ENCODE data around the gene DNASE1L3. TPM values are rescaled to one million over a fixed set of nuclear protein-coding genes. Genes with fewer than 3 reads are reported as not detected.

Gene DNASE1L3
- total and polyA plus RNA-seq, 2 of the 8 experiments (the other 6 are each of a cell fraction or from before 2014, with no cell fraction given): not detected

GRCh38 chr3:58170376-58170775, 40.4 kb downstream of the DNASE1L3 start:
- Histone ChIP-seq H3K9ac (replicated peaks in 1 of 4; ENCODE audit: extremely low read depth in 1 of 4, low read depth in 3 of 4, low read length in 3 of 4) (no peak overlapping the region), H3K14ac (ENCODE audit: insufficient read length) (no peak overlapping the region), H3K4me3 (ENCODE audit: extremely low read depth in 1 of 4, insufficient read depth in 2 of 4, low read depth in 3 of 4, low read length in 4 of 4) (no peak overlapping the region), H3K4me1 (replicated peaks in 1 of 4; ENCODE audit: control insufficient read depth in 3 of 4, insufficient read depth in 4 of 4, low read length in 3 of 4) (peaks cover 2 to 22% (median 10%) of the 10 kb centered on the region in 4 experiments; a peak in 6 of 7 replicates), H3K56ac (replicated peaks; ENCODE audit: insufficient read length, low read depth, low read length) (no peak overlapping the region), H2BK12ac (ENCODE audit: low read depth, low read length) (no peak overlapping the region), H3K23ac (ENCODE audit: insufficient read length) (no peak overlapping the region), H3K79me1 (ENCODE audit: low read depth, low read length) (no peaks in the 10 kb centered on the region; the same call in 1 of the 2 replicates), H3K27me3 (replicated peaks in 1 of 4; ENCODE audit: control insufficient read depth in 3 of 4, extremely low read depth in 1 of 4, insufficient read depth in 3 of 4, low read length in 3 of 4) (no peaks in the 10 kb centered on the region), H3K36me3 (ENCODE audit: control insufficient read depth in 2 of 4, insufficient read depth in 4 of 4, low read length in 3 of 4) (peaks cover 2 to 24% (median 9%) of the 10 kb centered on the region in 4 experiments; a peak in 5 of 8 replicates), H3K9me3 (ENCODE audit: insufficient read depth in 2 of 2, low read depth in 1 of 2, low read length in 1 of 2) (no peaks in the 10 kb centered on the region), H4K20me1 (replicated peaks in 1 of 2; ENCODE audit: control insufficient read depth in 1 of 2, insufficient read depth in 2 of 2, low read length in 2 of 2) (peaks cover 0 to 6% of the 10 kb centered on the region in 2 experiments), H2BK120ac (replicated peaks; ENCODE audit: low read depth, low read length) (no peak overlapping the region), H3K79me2 (ENCODE audit: control insufficient read depth in 1 of 2, insufficient read depth in 2 of 2, low read length in 2 of 2) (no peaks in the 10 kb centered on the region), H2BK15ac (ENCODE audit: low read length) (no peak overlapping the region), H4K91ac (replicated peaks; ENCODE audit: insufficient read length, low read length) (no peak overlapping the region), H3K27ac (ENCODE audit: low read depth, low read length) (no peak overlapping the region), H3K23me2 (ENCODE audit: low read depth, low read length) (no peaks in the 10 kb centered on the region), H4K8ac (ENCODE audit: extremely low read depth, insufficient read depth, low read length) (no peak overlapping the region), H4K5ac (ENCODE audit: insufficient read length, low read depth, low read length) (no peak overlapping the region), H3K4ac (replicated peaks; ENCODE audit: insufficient read length, low read depth, low read length) (no peak overlapping the region), H3K4me2 (ENCODE audit: insufficient read depth in 1 of 2, low read depth in 2 of 2, low read length in 2 of 2) (no peak overlapping the region), H2BK5ac (ENCODE audit: low read depth, low read length) (no peak overlapping the region), H2BK20ac (ENCODE audit: low read length) (no peak overlapping the region), H2AFZ (ENCODE audit: low read length) (no peak overlapping the region), H3K18ac (ENCODE audit: extremely low read depth, low read length) (no peak overlapping the region), H2AK5ac (ENCODE audit: low read depth, low read length) (no peak overlapping the region)
- no peak for DNase-seq (ENCODE audit: low read depth in 1 of 2, low spot score in 2 of 2)
- no peak for FAIRE-seq
- POLR2A ChIA-PET (ENCODE audit: partially characterized antibody): no interaction called here
- 83% methylated on average over 11 of the region's 11 CpGs; no CpG with 5 or more reads in 1 of the 2 experiments for WGBS, 2 experiments (ENCODE audit: extremely low coverage in 1 of 2, insufficient coverage in 1 of 2, insufficient read length in 1 of 2, insufficient replicate concordance in 2 of 2, low coverage in 1 of 2, low lambda C conversion rate in 2 of 2, missing lambda C conversion rate in 1 of 2)
- TF ChIP-seq CTCF (IDR thresholded peaks at IDR 0.05; ENCODE audit: control extremely low read depth in 1 of 3, insufficient read depth in 1 of 3, low read depth in 1 of 3, low read length in 3 of 3): no peak
- TF ChIP-seq YY1 (IDR thresholded peaks at IDR 0.05; ENCODE audit: low read depth, low read length): no peak
- no peak for TF ChIP-seq SP4 (IDR thresholded peaks at IDR 0.05; ENCODE audit: low read length)
- no peak for TF ChIP-seq CREB1 (IDR thresholded peaks at IDR 0.05)
- TF ChIP-seq HDAC6 (IDR thresholded peaks at IDR 0.05; ENCODE audit: low read depth, low read length): no peak
- CTCF ChIA-PET (ENCODE audit: partially characterized antibody): interaction anchor here (0.8 kb wide), 1 partner anchor 877 kb away, joined by 3 read pairs; no protein-coding TSS in a partner anchor

All from H1 (cell line).